ENCODE results near the gene SLC26A3. TPM values are rescaled to one million over a fixed set of nuclear protein-coding genes. Genes with fewer than 3 reads are reported as not detected.

Gene SLC26A3
- total and polyA plus RNA-seq, 2 of the 8 experiments (the other 6 are each of a cell fraction or from before 2014, with no cell fraction given) = not detected

DNA sequence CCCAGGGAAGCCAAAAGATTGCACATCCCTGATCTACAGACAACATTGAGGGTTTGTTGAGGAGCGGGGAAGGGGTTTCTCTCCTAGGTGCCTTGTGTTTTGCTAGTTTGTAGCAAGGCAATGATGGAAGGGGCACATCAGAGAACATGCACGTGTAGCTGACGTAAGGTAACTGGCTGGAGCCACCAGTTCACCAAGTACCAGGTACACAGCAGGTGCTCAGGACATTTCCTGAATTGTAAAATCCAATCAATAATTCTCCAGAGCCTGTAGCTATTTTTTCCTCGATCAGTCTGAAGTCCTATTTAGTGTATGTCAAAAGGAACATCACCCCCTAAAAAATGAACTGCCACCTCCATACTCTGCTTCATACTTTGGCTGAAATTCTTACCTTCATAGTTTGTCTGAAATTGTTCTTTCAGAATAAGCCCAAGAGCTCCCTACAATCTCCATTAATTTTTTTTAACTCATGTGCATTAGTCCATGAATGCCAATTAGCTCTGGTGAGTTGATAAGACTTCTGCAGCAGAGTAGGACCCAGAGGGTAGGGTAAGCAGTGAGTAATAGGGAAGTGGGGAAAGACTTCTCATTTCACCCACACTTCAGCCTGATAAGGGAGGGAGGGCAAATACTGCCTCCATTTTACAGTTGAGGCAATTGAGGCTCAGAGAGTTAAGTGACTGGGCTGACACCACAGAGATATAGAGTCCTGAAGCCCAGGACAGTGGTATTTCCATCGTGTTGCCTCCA lies 36.0 kb upstream of the SLC26A3 start:
- Histone ChIP-seq H4K20me1 (replicated peaks in 1 of 2; ENCODE audit: control insufficient read depth in 1 of 2, insufficient read depth in 2 of 2, low read length in 2 of 2) (no peaks in the 10 kb centered on the region), H3K27ac (ENCODE audit: low read depth, low read length) (no peak overlapping the region), H3K4me1 (replicated peaks in 1 of 4; ENCODE audit: control insufficient read depth in 3 of 4, insufficient read depth in 4 of 4, low read length in 3 of 4) (no peaks in the 10 kb centered on the region), H3K9me3 (ENCODE audit: insufficient read depth in 2 of 2, low read depth in 1 of 2, low read length in 1 of 2) (no peaks in the 10 kb centered on the region), H3K4me2 (ENCODE audit: insufficient read depth in 1 of 2, low read depth in 2 of 2, low read length in 2 of 2) (no peak overlapping the region), H3K79me2 (ENCODE audit: control insufficient read depth in 1 of 2, insufficient read depth in 2 of 2, low read length in 2 of 2) (no peaks in the 10 kb centered on the region), H3K36me3 (ENCODE audit: control insufficient read depth in 2 of 4, insufficient read depth in 4 of 4, low read length in 3 of 4) (no peaks in the 10 kb centered on the region), H2BK20ac (ENCODE audit: low read length) (no peak overlapping the region), H4K5ac (ENCODE audit: insufficient read length, low read depth, low read length) (no peak overlapping the region), H3K9ac (replicated peaks in 1 of 4; ENCODE audit: extremely low read depth in 1 of 4, low read depth in 3 of 4, low read length in 3 of 4) (no peak overlapping the region), H2BK5ac (ENCODE audit: low read depth, low read length) (no peak overlapping the region), H2AK5ac (ENCODE audit: low read depth, low read length) (no peak overlapping the region), H2BK15ac (ENCODE audit: low read length) (no peak overlapping the region), H3K27me3 (replicated peaks in 1 of 4; ENCODE audit: control insufficient read depth in 3 of 4, extremely low read depth in 1 of 4, insufficient read depth in 3 of 4, low read length in 3 of 4) (no peaks in the 10 kb centered on the region), H3K18ac (ENCODE audit: extremely low read depth, low read length) (no peak overlapping the region), H4K8ac (ENCODE audit: extremely low read depth, insufficient read depth, low read length) (no peak overlapping the region), H2BK120ac (replicated peaks; ENCODE audit: low read depth, low read length) (no peak overlapping the region), H3K4ac (replicated peaks; ENCODE audit: insufficient read length, low read depth, low read length) (no peak overlapping the region), H3K23ac (ENCODE audit: insufficient read length) (no peak overlapping the region), H3K14ac (ENCODE audit: insufficient read length) (no peak overlapping the region), H2AFZ (ENCODE audit: low read length) (no peak overlapping the region), H3K79me1 (ENCODE audit: low read depth, low read length) (no peaks in the 10 kb centered on the region), H3K4me3 (ENCODE audit: extremely low read depth in 1 of 4, insufficient read depth in 2 of 4, low read depth in 3 of 4, low read length in 4 of 4) (no peak overlapping the region), H2BK12ac (ENCODE audit: low read depth, low read length) (no peak overlapping the region), H4K91ac (replicated peaks; ENCODE audit: insufficient read length, low read length) (no peak overlapping the region), H3K23me2 (ENCODE audit: low read depth, low read length) (no peaks in the 10 kb centered on the region), H3K56ac (replicated peaks; ENCODE audit: insufficient read length, low read depth, low read length) (no peak overlapping the region)
- FAIRE-seq (no peak), DNase-seq (ENCODE audit: low read depth in 1 of 2, low spot score in 2 of 2) (no peak)
- WGBS, 2 experiments (ENCODE audit: extremely low coverage in 1 of 2, insufficient coverage in 1 of 2, insufficient read length in 1 of 2, insufficient replicate concordance in 2 of 2, low coverage in 1 of 2, low lambda C conversion rate in 2 of 2, missing lambda C conversion rate in 1 of 2) = 86% methylated on average over 5 of the region's 5 CpGs; no CpG with 5 or more reads in 1 of the 2 experiments
- ChIA-PET CTCF (ENCODE audit: partially characterized antibody) (no interaction called here), POLR2A (ENCODE audit: partially characterized antibody) (no interaction called here)
- TF ChIP-seq SIRT6 (IDR thresholded peaks at IDR 0.05; ENCODE audit: low read length) (no peak), HDAC2 (IDR thresholded peaks at IDR 0.05; ENCODE audit: borderline replicate concordance in 1 of 2, low read depth in 2 of 2, low read length in 2 of 2) (no peak), CREB1 (IDR thresholded peaks at IDR 0.05) (no peak), GABPA (IDR thresholded peaks at IDR 0.05; ENCODE audit: borderline replicate concordance, insufficient read depth, low read length) (no peak)
- TF ChIP-seq, protein P1, sequence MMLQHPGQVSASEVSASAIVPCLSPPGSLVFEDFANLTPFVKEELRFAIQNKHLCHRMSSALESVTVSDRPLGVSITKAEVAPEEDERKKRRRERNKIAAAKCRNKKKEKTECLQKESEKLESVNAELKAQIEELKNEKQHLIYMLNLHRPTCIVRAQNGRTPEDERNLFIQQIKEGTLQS (IDR thresholded peaks at IDR 0.05; ENCODE audit: insufficient read depth, low read depth, low read length) = no peak
